Measurements from ENCODE around the gene FAM117B. TPM values are rescaled to one million over a fixed set of nuclear protein-coding genes. Genes with fewer than 3 reads are reported as not detected.

Gene FAM117B
- polyA plus RNA-seq, 2 of the 4 experiments (the other 2 are of a cell fraction) = 3.6 TPM

- ChIA-PET CTCF (no interaction called here), POLR2A (no interaction called here)
- no peak for ATAC-seq
- no peak for DNase-seq (ENCODE audit: low read depth in 1 of 2, low spot score in 1 of 2)
- TF ChIP-seq ZFP36 (IDR thresholded peaks at IDR 0.05; ENCODE audit: borderline replicate concordance, partially characterized antibody) = no peak
- no peak for TF ChIP-seq MAZ (IDR thresholded peaks at IDR 0.05; ENCODE audit: borderline replicate concordance, low read depth, low read length)
- TF ChIP-seq KDM1A (IDR thresholded peaks at IDR 0.05; ENCODE audit: low read depth) = no peak
- TF ChIP-seq RARB (CRISPR knock-in tag; IDR thresholded peaks at IDR 0.05) = no peak
- no peak for TF ChIP-seq CHD4 (IDR thresholded peaks at IDR 0.05; ENCODE audit: borderline replicate concordance)
- TF ChIP-seq PBX3 (IDR thresholded peaks at IDR 0.05) = no peak
- no peak for TF ChIP-seq MYC (IDR thresholded peaks at IDR 0.05; ENCODE audit: borderline replicate concordance, low read length)
- no peak for TF ChIP-seq EHF (CRISPR knock-in tag; IDR thresholded peaks at IDR 0.05)
- TF ChIP-seq BCL3 (IDR thresholded peaks at IDR 0.05) = no peak
- TF ChIP-seq NPAS2 (CRISPR knock-in tag; IDR thresholded peaks at IDR 0.05; ENCODE audit: borderline replicate concordance) = no peak
- no peak for TF ChIP-seq RAD21 (conservative IDR thresholded peaks at IDR 0.05 in 1 of 2, IDR thresholded peaks at IDR 0.05 in 1 of 2)
- no peak for TF ChIP-seq E2F6 (IDR thresholded peaks at IDR 0.05; ENCODE audit: borderline replicate concordance, low read depth)
- TF ChIP-seq ZC3H11A (IDR thresholded peaks at IDR 0.05) = no peak
- no peak for FAIRE-seq
- H3K4me3 ChIP-seq = no peak overlapping the region
- H3K4me1 ChIP-seq = peaks cover 22% of the 10 kb centered on the region; the same call in 2 of the 3 replicates
- no peak overlapping the region for H3K4me2 ChIP-seq
- WGBS (ENCODE audit: missing lambda C conversion rate) = 71% methylated on average over 3 of the region's 3 CpGs
- H3K27ac ChIP-seq = no peak overlapping the region
- H3K9me3 ChIP-seq = no peaks in the 10 kb centered on the region
These were observed 4.5 kb downstream of the FAM117B start for GRCh38 chr2:202639231-202639630.

- H3K9me3 ChIP-seq = no peaks in the 10 kb centered on the region
- ATAC-seq (no peak), DNase-seq (ENCODE audit: low read depth in 1 of 2, low spot score in 1 of 2) (no peak), FAIRE-seq (no peak)
- peaks cover 7% of the 10 kb centered on the region; the same call in 2 of the 3 replicates for H3K4me1 ChIP-seq
- CTCF ChIA-PET = no interaction called here
- no peak overlapping the region for H3K4me3 ChIP-seq
- H3K4me2 ChIP-seq = no peak overlapping the region
- TF ChIP-seq NFE2L2 (conservative IDR thresholded peaks at IDR 0.05; ENCODE audit: low read length) (no peak), HOXA7 (CRISPR knock-in tag; IDR thresholded peaks at IDR 0.05) (no peak), CBX8 (IDR thresholded peaks at IDR 0.05) (no peak), POLR2A (IDR thresholded peaks at IDR 0.05; ENCODE audit: low read length) (no peak), TP53 (CRISPR knock-in tag; IDR thresholded peaks at IDR 0.05) (no peak), NR3C1 (IDR thresholded peaks at IDR 0.05) (no peak), EP300 (IDR thresholded peaks at IDR 0.05) (no peak)
- POLR2A ChIA-PET = no interaction called here
- H3K27ac ChIP-seq = no peak overlapping the region
- 52% methylated on average over 2 of the region's 2 CpGs for WGBS (ENCODE audit: missing lambda C conversion rate)
These were observed 7.8 kb downstream of the FAM117B start for GRCh38 chr2:202642567-202642966.

- ChIA-PET POLR2A (no interaction called here), CTCF (interaction anchor here (0.8 kb wide), 1 partner anchor 188 kb away, joined by 4 read pairs; no protein-coding TSS in a partner anchor)
- H3K27ac ChIP-seq = no peak overlapping the region
- WGBS (ENCODE audit: missing lambda C conversion rate) = 94% methylated on average over 5 of the region's 5 CpGs
- no peak overlapping the region for H3K4me2 ChIP-seq
- H3K4me3 ChIP-seq = no peak overlapping the region
- DNase-seq (ENCODE audit: low read depth in 1 of 2, low spot score in 1 of 2) (no peak), ATAC-seq (no peak), FAIRE-seq (no peak)
- no peaks in the 10 kb centered on the region for H3K9me3 ChIP-seq
- H3K4me1 ChIP-seq = peaks cover under 1% of the 10 kb centered on the region; the same call in 1 of the 3 replicates
- no peak for TF ChIP-seq RFX5 (IDR thresholded peaks at IDR 0.05)
- no peak for TF ChIP-seq HOXB13 (CRISPR knock-in tag; IDR thresholded peaks at IDR 0.05; ENCODE audit: low read depth)
- no peak for TF ChIP-seq BHLHE40 (IDR thresholded peaks at IDR 0.05; ENCODE audit: low read depth, low read length)
- no peak for TF ChIP-seq HOXB5 (CRISPR knock-in tag; IDR thresholded peaks at IDR 0.05)
- TF ChIP-seq NR3C1 (IDR thresholded peaks at IDR 0.05) = no peak
- TF ChIP-seq RAD21 (conservative IDR thresholded peaks at IDR 0.05 in 1 of 2, IDR thresholded peaks at IDR 0.05 in 1 of 2) = no peak
- no peak for TF ChIP-seq FOSB (CRISPR knock-in tag; IDR thresholded peaks at IDR 0.05)
- no peak for TF ChIP-seq EHF (CRISPR knock-in tag; IDR thresholded peaks at IDR 0.05)
- TF ChIP-seq HOXA7 (CRISPR knock-in tag; IDR thresholded peaks at IDR 0.05) = no peak
- TF ChIP-seq KDM5A (IDR thresholded peaks at IDR 0.05) = no peak
- TF ChIP-seq MAZ (IDR thresholded peaks at IDR 0.05; ENCODE audit: borderline replicate concordance, low read depth, low read length) = no peak
- TF ChIP-seq USF2 (IDR thresholded peaks at IDR 0.05) = no peak
- no peak for TF ChIP-seq ZSCAN20 (CRISPR knock-in tag; IDR thresholded peaks at IDR 0.05)
- no peak for TF ChIP-seq HEYL (CRISPR knock-in tag; IDR thresholded peaks at IDR 0.05)
- TF ChIP-seq RCOR1 (IDR thresholded peaks at IDR 0.05; ENCODE audit: low read depth, low read length) = no peak
- no peak for TF ChIP-seq BCL3 (IDR thresholded peaks at IDR 0.05)
- TF ChIP-seq SMC3 (IDR thresholded peaks at IDR 0.05) = no peak
These were observed 8.5 kb downstream of the FAM117B start for GRCh38 chr2:202643012-202643858.
